ENCODE results near the gene PRADC1.

- TF ChIP-seq, protein P1, sequence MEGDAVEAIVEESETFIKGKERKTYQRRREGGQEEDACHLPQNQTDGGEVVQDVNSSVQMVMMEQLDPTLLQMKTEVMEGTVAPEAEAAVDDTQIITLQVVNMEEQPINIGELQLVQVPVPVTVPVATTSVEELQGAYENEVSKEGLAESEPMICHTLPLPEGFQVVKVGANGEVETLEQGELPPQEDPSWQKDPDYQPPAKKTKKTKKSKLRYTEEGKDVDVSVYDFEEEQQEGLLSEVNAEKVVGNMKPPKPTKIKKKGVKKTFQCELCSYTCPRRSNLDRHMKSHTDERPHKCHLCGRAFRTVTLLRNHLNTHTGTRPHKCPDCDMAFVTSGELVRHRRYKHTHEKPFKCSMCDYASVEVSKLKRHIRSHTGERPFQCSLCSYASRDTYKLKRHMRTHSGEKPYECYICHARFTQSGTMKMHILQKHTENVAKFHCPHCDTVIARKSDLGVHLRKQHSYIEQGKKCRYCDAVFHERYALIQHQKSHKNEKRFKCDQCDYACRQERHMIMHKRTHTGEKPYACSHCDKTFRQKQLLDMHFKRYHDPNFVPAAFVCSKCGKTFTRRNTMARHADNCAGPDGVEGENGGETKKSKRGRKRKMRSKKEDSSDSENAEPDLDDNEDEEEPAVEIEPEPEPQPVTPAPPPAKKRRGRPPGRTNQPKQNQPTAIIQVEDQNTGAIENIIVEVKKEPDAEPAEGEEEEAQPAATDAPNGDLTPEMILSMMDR (conservative IDR thresholded peaks at IDR 0.05 in 1 of 2, IDR thresholded peaks at IDR 0.05 in 1 of 2; ENCODE audit: low read depth in 1 of 2, low read length in 2 of 2): no peak
- TF ChIP-seq EZH2 (IDR thresholded peaks at IDR 0.05; ENCODE audit: low read length, missing control alignments): no peak
Observed at GRCh38 chr2:73253901-73254300, 20.9 kb upstream of the PRADC1 start.

Data from fibroblast of lung (primary cell).